ENCODE results near the gene CCDC15. TPM values are rescaled to one million over a fixed set of nuclear protein-coding genes. Genes with fewer than 3 reads are reported as not detected.

CCDC15 gene
- total and polyA plus RNA-seq, 4 donors: 2.6 to 4.6 (median 3.7) TPM

DNA sequence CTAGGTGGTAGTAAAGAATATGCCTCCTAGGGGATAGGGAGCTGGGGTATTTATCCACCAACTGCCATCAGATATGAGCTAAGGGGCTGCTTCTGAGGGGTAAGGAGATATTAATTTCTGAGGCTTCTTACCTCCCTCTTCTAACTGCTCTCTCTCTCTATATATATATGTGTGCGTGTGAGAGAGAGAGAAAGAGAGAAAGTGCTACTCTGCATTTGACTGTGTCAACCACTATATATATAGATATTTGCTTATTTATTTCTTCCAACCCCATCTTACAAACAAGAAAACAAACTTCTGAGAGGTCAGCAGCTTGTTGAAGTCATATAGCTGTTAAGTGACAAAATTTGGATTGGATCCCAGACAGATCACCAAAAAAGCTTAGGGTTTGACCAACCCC, 12.3 kb upstream of the CCDC15 start:
- WGBS (ENCODE audit: insufficient coverage): no CpG with 5 or more reads among the region's 1 CpG
- H3K4me1 ChIP-seq (ENCODE audit: control insufficient read depth, insufficient read depth, low read length): peaks cover 22% of the 10 kb centered on the region

DNA sequence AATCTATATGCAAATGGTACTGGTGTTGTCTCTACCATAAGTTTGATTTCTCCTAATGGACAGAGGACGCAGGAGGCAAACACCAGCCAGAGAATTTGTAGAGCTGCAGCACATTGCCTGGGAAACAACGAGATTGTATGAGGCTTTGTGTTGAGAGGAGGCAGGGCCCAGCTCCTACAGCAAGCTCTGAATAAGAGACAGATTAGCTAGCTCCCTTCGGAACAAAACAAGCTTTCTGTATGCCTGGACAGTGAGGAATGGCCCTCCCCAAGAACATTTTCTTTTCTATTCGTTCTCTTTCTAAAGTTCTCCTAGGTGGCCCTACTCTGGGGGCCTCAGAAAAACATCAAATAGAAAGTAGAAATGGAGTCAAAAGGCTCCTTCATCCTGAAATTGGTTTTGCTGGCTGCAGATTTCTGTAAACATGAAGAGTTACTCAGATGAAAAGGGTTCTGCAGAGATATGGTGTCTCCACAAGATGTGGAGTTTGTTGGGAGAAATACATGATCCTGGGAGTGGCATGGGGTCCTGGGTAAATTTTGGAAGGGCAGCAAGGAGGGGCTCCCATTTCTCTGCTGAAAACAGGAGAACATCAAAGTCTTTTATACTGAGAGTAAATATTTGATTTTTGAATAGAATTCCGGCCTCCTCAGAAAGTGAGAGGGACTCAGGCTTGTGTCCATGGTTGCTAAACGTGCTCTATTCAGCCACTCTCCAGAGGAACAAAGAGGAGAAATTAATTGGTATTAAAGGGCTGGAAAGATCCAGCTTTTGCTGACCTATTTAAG, 11.3 kb upstream of the CCDC15 start:
- Histone ChIP-seq H3K27me3 (ENCODE audit: control insufficient read depth, insufficient read depth, low read length) (no peaks in the 10 kb centered on the region), H3K36me3 (ENCODE audit: control insufficient read depth, insufficient read depth, low read length) (no peaks in the 10 kb centered on the region), H3K9me3 (ENCODE audit: control insufficient read depth, insufficient read depth, low read length) (no peaks in the 10 kb centered on the region), H3K4me1 (ENCODE audit: control insufficient read depth, insufficient read depth, low read length) (peaks cover 27% of the 10 kb centered on the region), H3K4me3 (ENCODE audit: low read depth, low read length) (no peak overlapping the region), H3K27ac (ENCODE audit: low read depth, low read length) (peak overlapping the region; percentile 86)
- 18% methylated on average over 4 of the region's 6 CpGs for WGBS (ENCODE audit: insufficient coverage)
- peak in 3 of 6 donors; percentile 62 to 86 (median 80) for DNase-seq (ENCODE audit: low read depth in 4 of 6, low spot score in 6 of 6)

More for the DNA sequence above, 12.3 kb upstream of the CCDC15 start:
- Histone ChIP-seq H3K27ac (ENCODE audit: low read depth, low read length) (peak overlapping the region; percentile 86), H3K27me3 (ENCODE audit: control insufficient read depth, insufficient read depth, low read length) (no peaks in the 10 kb centered on the region), H3K9me3 (ENCODE audit: control insufficient read depth, insufficient read depth, low read length) (no peaks in the 10 kb centered on the region), H3K36me3 (ENCODE audit: control insufficient read depth, insufficient read depth, low read length) (no peaks in the 10 kb centered on the region), H3K4me3 (ENCODE audit: low read depth, low read length) (no peak overlapping the region)
- DNase-seq (ENCODE audit: low read depth in 4 of 6, low spot score in 6 of 6): no peak

DNA sequence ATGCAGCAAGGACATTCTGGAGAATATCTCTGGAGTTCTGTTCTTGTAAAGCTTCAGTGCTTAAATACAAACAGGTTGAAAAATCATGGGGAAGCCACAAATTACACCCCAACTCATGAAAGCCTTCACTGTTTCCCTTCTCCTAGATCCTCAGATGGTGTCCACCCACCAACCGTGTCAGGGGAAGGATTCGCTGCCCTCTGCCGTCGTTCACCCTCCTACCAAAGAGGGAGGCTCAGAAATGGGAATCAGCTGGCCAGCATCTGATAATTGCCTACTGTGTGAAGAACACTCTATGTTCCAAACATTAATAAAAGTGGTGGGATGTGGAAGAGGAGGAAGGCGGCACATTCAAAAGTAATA, 10.8 kb upstream of the CCDC15 start:
- Histone ChIP-seq H3K4me3 (ENCODE audit: low read depth, low read length) (no peak overlapping the region), H3K27me3 (ENCODE audit: control insufficient read depth, insufficient read depth, low read length) (no peaks in the 10 kb centered on the region), H3K36me3 (ENCODE audit: control insufficient read depth, insufficient read depth, low read length) (no peaks in the 10 kb centered on the region), H3K27ac (ENCODE audit: low read depth, low read length) (peak overlapping the region; percentile 86), H3K9me3 (ENCODE audit: control insufficient read depth, insufficient read depth, low read length) (no peaks in the 10 kb centered on the region), H3K4me1 (ENCODE audit: control insufficient read depth, insufficient read depth, low read length) (peaks cover 24% of the 10 kb centered on the region)
- 4% methylated on average over 4 of the region's 5 CpGs for WGBS (ENCODE audit: insufficient coverage)
- peak in 1 of 6 donors; percentile 80 for DNase-seq (ENCODE audit: low read depth in 4 of 6, low spot score in 6 of 6)

DNA sequence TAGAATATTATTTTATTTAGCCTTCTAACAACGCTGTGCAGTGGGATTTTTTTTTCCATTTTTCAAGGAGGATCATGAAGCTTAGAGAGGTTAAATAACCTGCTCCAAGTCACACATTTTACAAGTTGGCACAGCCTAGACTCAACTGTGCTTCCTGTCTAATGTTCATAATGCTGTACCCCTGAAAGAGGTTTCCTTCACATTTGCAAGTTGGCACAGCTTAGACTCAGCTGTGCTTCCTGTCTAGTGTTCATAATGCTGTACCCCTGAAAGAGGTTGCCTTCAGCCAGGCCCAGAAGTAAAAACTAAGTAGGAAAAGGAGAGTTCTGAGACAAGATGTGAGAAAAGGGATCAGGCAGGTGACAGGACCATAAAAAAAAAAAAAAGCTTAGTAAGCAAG, 10.3 kb upstream of the CCDC15 start:
- H3K27ac ChIP-seq (ENCODE audit: low read depth, low read length): peak overlapping the region; percentile 86
- peaks cover 24% of the 10 kb centered on the region for H3K4me1 ChIP-seq (ENCODE audit: control insufficient read depth, insufficient read depth, low read length)
- H3K27me3 ChIP-seq (ENCODE audit: control insufficient read depth, insufficient read depth, low read length): no peaks in the 10 kb centered on the region
- H3K4me3 ChIP-seq (ENCODE audit: low read depth, low read length): no peak overlapping the region
- WGBS (ENCODE audit: insufficient coverage): no CpG with 5 or more reads among the region's 1 CpG
- no peaks in the 10 kb centered on the region for H3K9me3 ChIP-seq (ENCODE audit: control insufficient read depth, insufficient read depth, low read length)
- no peak for DNase-seq (ENCODE audit: low read depth in 4 of 6, low spot score in 6 of 6)
- no peaks in the 10 kb centered on the region for H3K36me3 ChIP-seq (ENCODE audit: control insufficient read depth, insufficient read depth, low read length)

DNA sequence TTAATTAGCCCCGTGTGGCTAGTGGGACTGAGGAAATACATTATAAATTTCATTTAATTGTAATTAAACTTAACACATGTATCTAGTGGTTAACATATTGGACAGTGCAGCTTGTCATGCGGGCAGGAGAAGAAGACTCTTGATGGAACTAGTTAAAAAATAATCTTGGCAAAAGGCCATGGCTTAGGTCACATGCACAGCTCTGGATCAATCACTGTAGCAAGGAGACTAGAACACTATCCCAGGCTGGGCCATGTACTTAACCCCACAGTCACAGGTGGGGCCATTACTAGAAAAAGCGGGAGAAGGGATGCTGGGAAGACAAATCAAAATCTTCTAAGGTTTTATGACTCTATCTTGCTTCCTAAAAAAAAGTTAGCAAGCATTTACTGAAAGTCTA, 9.4 kb upstream of the CCDC15 start:
- WGBS (ENCODE audit: insufficient coverage): 86% methylated on average over 1 of the region's 3 CpGs
- H3K4me1 ChIP-seq (ENCODE audit: control insufficient read depth, insufficient read depth, low read length): peaks cover 18% of the 10 kb centered on the region
- H3K27ac ChIP-seq (ENCODE audit: low read depth, low read length): peak overlapping the region; percentile 86

DNA sequence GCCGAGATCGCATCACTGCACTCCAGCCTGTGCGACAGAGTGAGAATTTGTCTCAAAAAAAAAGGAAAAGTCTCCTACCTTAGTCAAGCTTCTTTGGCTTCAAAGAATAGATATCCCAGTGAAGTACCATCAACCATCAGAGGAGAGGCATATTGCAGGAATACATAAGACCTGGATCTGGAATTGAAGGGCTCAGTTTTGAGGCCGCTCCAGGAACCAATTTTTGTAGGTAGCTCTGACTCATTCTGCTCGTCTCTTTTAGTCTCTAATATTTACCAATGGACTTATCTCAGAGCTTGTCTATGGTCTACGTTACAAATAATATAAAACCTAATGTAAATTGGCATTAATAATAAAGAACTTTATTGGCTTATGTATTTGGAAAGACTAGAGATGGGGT, 8.2 kb upstream of the CCDC15 start:
- Histone ChIP-seq H3K36me3 (ENCODE audit: control insufficient read depth, insufficient read depth, low read length) (no peaks in the 10 kb centered on the region), H3K27ac (ENCODE audit: low read depth, low read length) (no peak overlapping the region), H3K4me3 (ENCODE audit: low read depth, low read length) (no peak overlapping the region), H3K27me3 (ENCODE audit: control insufficient read depth, insufficient read depth, low read length) (no peaks in the 10 kb centered on the region), H3K4me1 (ENCODE audit: control insufficient read depth, insufficient read depth, low read length) (peaks cover 18% of the 10 kb centered on the region), H3K9me3 (ENCODE audit: control insufficient read depth, insufficient read depth, low read length) (peaks cover under 1% of the 10 kb centered on the region)
- no peak for DNase-seq (ENCODE audit: low read depth in 4 of 6, low spot score in 6 of 6)
- WGBS (ENCODE audit: insufficient coverage): 90% methylated on average over 4 of the region's 6 CpGs

More for the DNA sequence above, 9.4 kb upstream of the CCDC15 start:
- H3K27me3 ChIP-seq (ENCODE audit: control insufficient read depth, insufficient read depth, low read length): no peaks in the 10 kb centered on the region
- no peak for DNase-seq (ENCODE audit: low read depth in 4 of 6, low spot score in 6 of 6)
- no peaks in the 10 kb centered on the region for H3K9me3 ChIP-seq (ENCODE audit: control insufficient read depth, insufficient read depth, low read length)
- no peaks in the 10 kb centered on the region for H3K36me3 ChIP-seq (ENCODE audit: control insufficient read depth, insufficient read depth, low read length)
- H3K4me3 ChIP-seq (ENCODE audit: low read depth, low read length): no peak overlapping the region

DNA sequence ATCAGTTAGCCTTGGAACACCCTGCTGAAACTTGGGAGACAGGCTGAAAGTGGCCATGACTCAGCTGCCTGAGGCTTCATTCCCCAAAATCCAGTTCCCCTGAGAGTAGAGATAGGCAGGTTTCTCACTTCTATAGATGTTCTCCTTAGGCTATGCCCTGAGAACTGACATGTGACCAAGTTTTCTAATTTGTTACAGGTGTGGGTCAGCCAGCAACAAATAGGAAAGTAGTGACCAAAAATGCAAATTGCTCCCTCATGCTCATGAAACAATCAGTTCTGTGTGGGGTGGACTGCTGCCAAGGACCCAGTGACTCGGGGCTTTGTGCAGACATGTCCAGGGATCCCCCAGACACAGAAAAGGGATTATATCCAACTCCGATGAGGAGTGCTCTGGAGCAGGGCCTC, 7.3 kb upstream of the CCDC15 start:
- H3K9me3 ChIP-seq (ENCODE audit: control insufficient read depth, insufficient read depth, low read length): peaks cover 1% of the 10 kb centered on the region
- WGBS (ENCODE audit: insufficient coverage): 25% methylated on average over 1 of the region's 2 CpGs
- no peaks in the 10 kb centered on the region for H3K27me3 ChIP-seq (ENCODE audit: control insufficient read depth, insufficient read depth, low read length)
- no peak overlapping the region for H3K4me3 ChIP-seq (ENCODE audit: low read depth, low read length)
- H3K27ac ChIP-seq (ENCODE audit: low read depth, low read length): peak overlapping the region; percentile 72
- H3K36me3 ChIP-seq (ENCODE audit: control insufficient read depth, insufficient read depth, low read length): no peaks in the 10 kb centered on the region
- H3K4me1 ChIP-seq (ENCODE audit: control insufficient read depth, insufficient read depth, low read length): peaks cover 18% of the 10 kb centered on the region
- DNase-seq (ENCODE audit: low read depth in 4 of 6, low spot score in 6 of 6): peak in 2 of 6 donors; percentile 45 to 61

DNA sequence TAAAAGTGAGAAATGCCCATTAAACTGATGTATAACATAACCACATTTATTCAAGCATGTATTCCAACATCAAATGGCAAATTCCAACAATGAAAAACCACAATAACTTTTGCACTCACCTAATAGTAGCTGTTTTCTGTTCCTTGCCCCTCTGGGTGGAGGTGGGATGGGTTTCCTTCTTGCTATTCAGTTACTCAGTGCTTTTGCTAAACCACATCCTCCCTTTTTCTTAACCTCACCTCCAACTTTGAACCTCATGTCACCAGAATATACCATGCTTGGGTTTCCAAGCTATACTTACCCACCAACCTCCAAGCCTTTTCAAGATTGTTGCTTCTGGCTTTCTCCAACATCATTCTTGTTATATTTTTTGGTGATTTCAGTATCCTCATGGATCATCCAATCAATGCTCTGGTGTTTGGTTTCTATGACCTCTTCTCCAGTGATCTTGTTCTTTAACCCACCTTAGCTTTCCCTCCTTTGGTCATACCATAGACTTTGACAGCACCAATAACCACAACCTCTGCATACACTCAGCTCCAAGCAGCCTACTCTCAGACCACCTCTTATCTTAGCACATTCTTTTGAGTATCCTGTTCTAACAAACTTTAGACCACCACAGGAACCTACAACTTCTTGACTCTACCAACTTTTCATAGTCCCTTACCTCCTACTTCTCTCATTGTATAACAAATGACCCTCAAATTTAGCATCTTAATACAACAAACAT, 3.2 kb upstream of the CCDC15 start:
- H3K27me3 ChIP-seq (ENCODE audit: control insufficient read depth, insufficient read depth, low read length): no peaks in the 10 kb centered on the region
- peaks cover 19% of the 10 kb centered on the region for H3K4me1 ChIP-seq (ENCODE audit: control insufficient read depth, insufficient read depth, low read length)
- DNase-seq (ENCODE audit: low read depth in 4 of 6, low spot score in 6 of 6): no peak
- no peaks in the 10 kb centered on the region for H3K36me3 ChIP-seq (ENCODE audit: control insufficient read depth, insufficient read depth, low read length)
- H3K4me3 ChIP-seq (ENCODE audit: low read depth, low read length): no peak overlapping the region
- peaks cover 1% of the 10 kb centered on the region for H3K9me3 ChIP-seq (ENCODE audit: control insufficient read depth, insufficient read depth, low read length)
- H3K27ac ChIP-seq (ENCODE audit: low read depth, low read length): no peak overlapping the region

DNA sequence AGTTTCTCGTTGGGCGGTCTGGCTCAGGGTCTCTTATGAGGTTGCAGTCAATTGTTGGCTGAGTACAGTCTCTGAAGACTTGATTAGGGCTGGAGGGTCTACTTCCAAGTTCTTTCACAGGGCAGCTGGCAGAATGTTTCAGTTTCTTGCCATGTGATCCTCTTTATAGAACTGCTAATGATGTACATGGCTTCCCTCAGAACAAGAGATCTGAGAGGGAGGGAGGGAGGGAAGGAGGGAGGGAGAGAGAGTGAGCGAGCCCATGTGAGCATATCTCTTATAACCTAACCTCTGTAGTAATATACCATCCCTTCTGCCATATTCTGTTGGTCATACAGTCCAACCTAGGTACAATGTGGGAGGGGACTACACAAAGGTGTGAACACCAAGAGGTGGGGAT, 2.7 kb upstream of the CCDC15 start:
- no peak overlapping the region for H3K27ac ChIP-seq (ENCODE audit: low read depth, low read length)
- H3K27me3 ChIP-seq (ENCODE audit: control insufficient read depth, insufficient read depth, low read length): no peaks in the 10 kb centered on the region
- peaks cover 1% of the 10 kb centered on the region for H3K9me3 ChIP-seq (ENCODE audit: control insufficient read depth, insufficient read depth, low read length)
- WGBS (ENCODE audit: insufficient coverage): no CpG with 5 or more reads among the region's 3 CpGs
- H3K4me1 ChIP-seq (ENCODE audit: control insufficient read depth, insufficient read depth, low read length): peaks cover 19% of the 10 kb centered on the region
- no peak overlapping the region for H3K4me3 ChIP-seq (ENCODE audit: low read depth, low read length)
- H3K36me3 ChIP-seq (ENCODE audit: control insufficient read depth, insufficient read depth, low read length): no peaks in the 10 kb centered on the region
- no peak for DNase-seq (ENCODE audit: low read depth in 4 of 6, low spot score in 6 of 6)

DNA sequence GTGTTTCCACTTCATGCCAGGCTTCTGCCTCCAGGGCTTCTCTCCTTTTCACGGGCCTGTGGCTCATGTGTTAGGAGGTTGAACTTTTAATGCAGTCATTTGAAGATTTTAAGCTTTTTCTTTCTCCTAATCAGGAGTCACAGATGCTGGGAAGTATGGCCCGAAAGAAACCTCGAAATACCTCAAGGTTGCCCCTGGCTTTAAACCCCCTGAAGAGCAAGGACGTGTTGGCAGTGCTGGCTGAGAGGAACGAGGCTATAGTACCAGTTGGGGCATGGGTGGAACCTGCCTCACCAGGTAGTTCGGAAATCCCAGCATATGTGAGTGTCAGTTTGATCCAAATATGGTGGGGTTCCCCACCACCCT, 571 bp downstream of the CCDC15 start:
- Histone ChIP-seq H3K4me3 (ENCODE audit: low read depth, low read length) (peak overlapping the region; percentile 85), H3K9me3 (ENCODE audit: control insufficient read depth, insufficient read depth, low read length) (peaks cover 1% of the 10 kb centered on the region), H3K27me3 (ENCODE audit: control insufficient read depth, insufficient read depth, low read length) (no peaks in the 10 kb centered on the region), H3K27ac (ENCODE audit: low read depth, low read length) (peak overlapping the region; percentile 77), H3K36me3 (ENCODE audit: control insufficient read depth, insufficient read depth, low read length) (no peaks in the 10 kb centered on the region), H3K4me1 (ENCODE audit: control insufficient read depth, insufficient read depth, low read length) (peaks cover 8% of the 10 kb centered on the region)
- 25% methylated on average over 4 of the region's 6 CpGs for WGBS (ENCODE audit: insufficient coverage)
- no peak for DNase-seq (ENCODE audit: low read depth in 4 of 6, low spot score in 6 of 6)

All from spinal cord (tissue), 10 donors.